GM18873 (cell line): ENCODE measurements around the gene CUZD1.

Source experiments
- ATAC-seq: cut with Tn5 transposase; IDR thresholded peaks from one replicate; pipeline ENCODE4 v1.9.1; 2021; ENCODE audit warnings: mild to moderate bottlenecking, moderate library complexity, moderate number of reproducible peaks; ENCODE audit not compliant: unreplicated experiment, low FRiP score

The CUZD1 gene

DNA sequence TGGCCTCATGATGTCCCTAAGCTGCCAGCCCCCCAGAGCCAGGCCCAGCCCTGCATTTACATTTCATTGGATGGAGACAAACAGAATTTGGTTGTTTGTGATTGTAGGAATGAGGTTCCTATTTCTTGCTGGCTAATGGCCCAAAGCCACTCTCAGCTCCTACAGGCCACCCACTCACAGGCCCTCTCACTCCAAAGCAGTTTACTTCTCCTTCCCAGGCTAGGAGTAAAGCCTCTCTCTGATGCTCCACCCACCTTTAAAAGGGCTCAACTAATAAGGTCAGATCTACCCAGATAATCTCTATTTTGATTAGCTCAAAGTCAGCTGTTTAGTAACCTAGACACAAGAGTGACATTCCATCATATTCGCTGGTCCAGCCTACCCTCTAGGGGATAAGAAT lies 11.2 kb upstream of the CUZD1 start:
- ATAC-seq: no peak

DNA sequence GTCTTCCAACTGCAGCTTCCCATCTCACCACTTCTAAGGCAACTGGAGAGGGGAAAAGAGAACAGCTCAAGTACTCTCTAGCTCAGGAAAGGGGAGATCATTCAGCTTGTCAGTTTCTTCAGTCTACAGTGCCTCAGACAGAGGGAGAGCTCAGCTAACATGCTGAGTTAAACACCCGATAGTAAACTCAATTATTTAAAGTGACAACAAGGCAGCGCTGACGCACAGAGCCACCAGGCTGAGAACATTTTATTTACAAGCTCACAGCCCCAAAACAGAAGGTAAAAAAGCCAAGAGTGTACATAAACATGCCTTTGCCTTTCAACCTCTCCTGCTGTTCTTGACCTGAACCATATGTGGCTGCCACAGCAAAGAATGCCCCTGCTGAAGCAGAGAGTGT lies 10.1 kb upstream of the CUZD1 start:
- no peak for ATAC-seq

DNA sequence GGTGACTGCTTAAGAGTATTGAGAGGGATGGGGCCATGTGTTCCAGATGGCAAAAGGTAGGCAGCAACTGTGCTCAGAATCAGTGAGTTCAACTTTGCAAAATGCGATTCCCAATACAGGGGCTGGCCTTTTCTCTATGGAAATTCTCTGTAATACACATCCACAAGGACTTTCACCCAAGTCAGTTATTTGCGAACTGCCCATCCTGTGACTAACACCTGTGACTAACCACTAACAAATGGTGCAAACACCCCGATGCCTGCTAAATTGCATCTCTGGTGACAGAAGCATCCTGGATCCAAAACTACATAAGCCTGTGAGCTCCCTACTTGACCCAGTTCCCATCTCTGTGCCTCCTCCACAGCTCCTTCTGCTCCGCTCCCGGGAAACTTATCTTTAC lies 9.0 kb upstream of the CUZD1 start:
- no peak for ATAC-seq

DNA sequence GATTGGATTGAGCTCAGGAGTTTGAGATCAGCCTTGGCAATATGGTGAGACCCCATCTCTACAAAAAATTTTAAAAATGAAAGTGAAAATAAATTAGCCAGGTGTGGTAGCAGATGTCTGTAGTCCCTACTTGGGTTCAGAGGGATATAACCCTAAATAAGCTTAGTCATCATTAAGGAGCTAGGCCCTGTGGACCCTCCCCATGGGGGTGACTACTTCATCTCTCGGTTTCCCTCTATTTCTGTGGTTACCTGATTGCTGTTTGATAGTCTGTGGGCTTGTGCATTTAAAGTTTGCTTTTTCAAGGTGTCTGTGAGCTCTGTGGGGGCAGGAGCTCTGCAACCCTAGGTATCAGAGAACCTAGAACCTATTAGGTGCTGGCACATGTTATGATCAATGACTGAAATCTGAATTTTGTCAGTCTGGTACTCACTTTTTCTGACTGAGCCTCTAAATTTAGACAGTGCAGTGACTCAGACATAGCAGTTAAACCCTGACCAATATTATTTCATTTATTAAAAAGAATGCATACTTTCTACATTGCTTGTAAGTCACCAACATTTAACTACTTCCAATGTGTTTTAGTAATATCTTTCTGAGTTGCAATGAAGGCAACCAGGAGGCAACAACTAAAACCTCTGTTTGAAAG lies 8.1 kb upstream of the CUZD1 start:
- no peak for ATAC-seq

DNA sequence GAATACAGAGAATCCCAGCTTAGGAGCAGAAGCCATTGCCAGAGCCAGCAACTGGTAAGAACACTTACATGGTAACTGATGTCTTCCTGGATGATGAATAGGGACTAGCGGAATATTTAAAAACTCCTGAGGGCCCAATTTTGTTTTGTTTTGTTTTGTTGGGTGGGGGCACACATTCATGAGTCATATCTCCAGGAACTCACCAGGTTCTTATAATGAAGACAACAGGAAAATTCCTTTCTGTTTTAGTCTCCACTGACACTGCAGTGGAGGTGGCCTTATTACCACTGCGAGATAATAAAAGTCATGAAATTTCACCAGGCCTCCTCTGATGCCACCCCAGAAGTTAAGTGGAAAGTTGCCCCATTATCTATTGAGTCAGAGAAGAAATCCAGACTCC lies 6.6 kb upstream of the CUZD1 start:
- ATAC-seq: no peak

DNA sequence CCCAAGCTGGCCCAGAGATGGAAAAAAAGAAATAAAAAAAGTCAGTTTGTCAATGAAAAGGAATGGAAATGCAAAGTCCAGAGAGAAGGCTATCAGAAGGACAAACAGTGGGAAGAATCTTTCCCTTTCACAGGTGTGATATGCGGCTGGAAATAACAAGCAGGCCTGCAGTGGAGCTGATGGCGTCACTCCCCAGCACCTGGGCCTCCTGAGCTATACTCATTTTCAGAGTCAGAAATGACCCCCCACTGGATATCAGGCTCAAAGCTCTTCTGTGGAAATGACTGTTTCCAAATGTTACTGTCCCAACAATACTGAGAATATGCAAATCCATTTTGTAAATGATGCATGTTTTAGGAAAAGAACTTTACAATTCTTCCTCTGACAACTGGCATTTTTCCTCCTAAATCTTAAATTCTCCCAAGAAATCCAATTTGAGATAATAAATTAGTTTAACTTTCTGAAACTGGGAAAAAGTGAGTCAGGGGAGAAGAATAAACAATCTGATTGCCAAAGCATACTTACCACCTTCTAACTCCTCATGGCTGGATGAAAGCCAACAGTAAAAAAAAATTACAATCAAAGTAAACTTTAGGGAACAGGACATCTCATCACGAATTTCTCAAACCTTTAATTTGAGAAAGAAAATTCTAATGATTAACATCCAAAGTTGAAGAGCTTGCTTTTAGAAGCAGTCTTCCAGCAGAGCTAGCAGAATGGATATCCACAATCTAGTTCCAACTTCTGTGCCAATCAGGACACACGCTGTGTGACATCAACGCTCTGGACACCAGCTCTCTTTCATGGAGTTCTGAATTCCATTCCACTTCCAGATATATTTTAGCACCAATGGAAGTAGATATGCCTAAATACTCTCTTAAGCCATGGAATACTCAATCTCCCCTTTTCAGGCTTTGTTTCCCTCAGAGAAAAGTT lies 5.3 kb upstream of the CUZD1 start:
- ATAC-seq: no peak

DNA sequence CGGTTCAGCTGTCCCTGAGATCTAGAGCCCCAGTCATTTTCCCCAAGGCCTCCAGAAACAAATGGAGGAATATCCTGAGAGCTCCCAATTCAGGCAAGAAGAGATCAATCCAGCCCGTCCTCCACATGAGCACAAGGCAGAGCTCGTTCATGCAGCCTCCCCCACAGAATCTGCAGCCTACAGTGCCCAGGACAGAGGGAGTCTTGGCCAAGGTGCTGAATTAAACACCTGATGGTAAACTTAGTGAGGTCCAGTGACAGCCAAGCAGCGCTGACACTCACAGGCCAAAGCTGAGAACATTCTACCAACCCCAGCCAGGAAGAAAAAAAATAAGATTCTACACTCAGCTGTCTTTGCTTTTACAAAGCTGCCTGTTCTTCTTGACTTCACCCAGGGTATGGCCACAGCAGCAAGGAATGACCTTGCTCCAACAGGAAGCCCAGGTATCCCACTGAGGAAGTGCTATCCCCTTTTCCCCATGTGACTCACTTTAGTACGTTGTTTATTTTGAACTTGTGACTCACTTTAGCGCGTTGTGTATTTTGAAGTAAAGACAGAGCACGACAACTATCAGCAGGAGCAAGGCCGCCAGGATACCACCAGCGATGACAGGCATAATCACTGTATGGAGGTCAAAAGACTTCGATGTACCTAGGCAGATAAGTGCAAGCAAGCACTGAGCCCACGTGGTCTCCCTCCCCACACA lies 4.4 kb upstream of the CUZD1 start:
- ATAC-seq: no peak

DNA sequence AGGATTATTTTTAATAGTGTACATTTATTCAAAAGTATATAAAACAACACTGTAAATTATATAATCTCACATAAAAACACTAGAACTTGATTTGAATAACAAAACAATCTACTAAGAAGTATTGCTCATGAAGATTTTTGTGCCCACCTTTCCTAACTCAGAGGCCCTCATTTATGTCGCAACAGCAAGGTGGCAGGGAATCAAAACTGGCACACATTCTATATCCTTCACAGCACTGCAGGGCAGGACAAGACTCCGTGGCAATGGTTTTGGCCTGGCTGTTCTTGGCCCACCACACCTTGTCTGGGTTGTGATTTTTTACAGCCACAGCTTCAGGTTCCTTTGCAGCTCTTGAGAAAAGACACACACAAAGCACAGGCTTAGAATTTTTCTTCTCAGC lies 3.4 kb upstream of the CUZD1 start:
- ATAC-seq: no peak

DNA sequence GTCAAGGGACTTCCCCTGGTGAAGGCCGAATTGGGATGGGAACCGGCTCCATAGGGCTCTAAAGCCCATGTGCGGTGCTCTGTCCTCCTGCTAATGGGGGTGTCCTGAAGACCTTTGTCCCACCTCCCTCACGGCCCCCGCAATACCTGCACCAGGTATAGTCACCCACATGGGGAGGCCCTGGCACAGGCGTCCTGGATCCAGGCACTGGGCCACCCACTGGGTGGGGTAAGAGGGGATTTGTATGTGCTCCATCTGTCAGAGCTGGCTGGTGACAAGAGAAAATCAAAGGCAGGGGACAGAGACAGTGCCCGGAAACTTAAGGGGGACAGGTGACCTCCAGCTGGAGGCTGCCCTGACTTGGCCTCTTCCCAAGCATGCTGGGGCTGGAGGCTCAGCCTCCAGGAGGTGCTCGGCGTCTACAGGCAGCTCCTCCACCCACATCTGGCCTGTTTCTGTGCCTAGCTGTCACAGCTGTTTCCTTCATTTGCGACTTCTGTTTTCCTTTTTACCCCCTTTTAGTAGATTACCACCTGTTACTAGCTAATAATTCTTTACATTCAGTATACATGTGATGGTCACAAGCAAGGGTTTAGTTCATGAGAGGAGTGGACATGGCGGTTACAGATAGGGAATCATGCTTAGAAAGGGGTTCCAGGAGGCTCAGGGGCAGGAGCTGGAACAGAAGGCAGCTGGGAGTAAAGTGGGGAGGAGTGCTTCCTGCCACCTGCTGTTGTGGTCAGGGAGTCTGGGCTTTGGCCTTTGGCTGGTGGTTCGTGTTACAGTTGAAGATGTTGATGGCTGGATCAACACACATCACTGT lies 2.3 kb upstream of the CUZD1 start:
- ATAC-seq: no peak

DNA sequence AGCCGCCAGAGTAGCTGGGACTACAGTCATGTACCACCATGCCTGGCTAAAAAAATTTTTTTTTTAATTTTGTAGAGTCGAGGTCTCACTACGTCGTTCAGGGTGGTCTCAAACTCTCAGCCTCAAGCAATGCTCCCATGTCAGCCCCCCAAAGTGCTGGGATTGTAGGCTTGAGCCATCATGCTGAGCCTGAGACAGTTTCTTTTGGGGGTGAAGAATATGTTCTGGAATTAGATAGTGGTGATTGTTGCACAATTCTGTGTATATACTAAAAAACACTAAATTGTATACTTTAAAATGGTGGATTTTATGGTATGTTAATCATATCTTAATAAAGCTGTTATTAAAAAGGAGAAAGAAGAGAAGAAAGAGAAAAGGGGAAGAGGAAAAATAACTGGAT lies 1.5 kb downstream of the CUZD1 start:
- ATAC-seq: no peak

DNA sequence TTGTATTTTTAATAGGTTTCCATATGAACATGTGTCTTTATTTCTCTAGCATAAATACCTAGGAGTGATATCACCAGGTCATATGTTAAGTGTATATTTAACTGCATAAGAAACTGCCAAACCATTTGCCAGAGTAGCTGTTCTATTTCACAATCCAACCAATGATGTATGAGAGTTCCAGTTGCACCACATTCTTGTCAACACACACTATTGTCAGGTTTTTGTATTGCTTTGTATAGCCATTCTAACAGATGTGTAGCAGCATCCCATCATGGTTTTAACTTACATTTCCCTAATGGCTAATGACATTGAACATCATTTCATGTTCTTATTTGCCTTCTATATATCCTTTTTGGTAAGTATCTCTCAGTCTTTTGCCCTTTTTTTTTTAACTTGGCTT lies 4.1 kb downstream of the CUZD1 start:
- ATAC-seq: no peak

DNA sequence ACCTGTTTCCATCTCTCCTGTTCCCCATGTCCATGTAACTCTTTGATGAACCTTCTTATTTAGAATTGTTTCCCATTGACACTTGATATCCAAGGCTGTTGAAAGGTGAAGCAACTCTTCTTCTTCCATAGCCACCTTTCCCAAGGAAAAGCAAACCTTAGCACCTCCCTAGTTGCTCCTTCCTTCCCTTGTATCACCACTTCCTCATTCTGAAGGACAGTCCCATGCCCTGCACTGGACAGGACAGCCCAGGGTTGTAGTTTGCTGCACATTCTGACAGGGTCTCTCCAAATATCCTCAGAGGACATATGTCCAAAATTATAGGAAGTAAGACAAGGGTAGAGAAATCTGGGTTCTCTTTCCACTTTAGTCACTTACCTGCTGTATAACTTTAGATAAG lies 6.2 kb downstream of the CUZD1 start:
- no peak for ATAC-seq

DNA sequence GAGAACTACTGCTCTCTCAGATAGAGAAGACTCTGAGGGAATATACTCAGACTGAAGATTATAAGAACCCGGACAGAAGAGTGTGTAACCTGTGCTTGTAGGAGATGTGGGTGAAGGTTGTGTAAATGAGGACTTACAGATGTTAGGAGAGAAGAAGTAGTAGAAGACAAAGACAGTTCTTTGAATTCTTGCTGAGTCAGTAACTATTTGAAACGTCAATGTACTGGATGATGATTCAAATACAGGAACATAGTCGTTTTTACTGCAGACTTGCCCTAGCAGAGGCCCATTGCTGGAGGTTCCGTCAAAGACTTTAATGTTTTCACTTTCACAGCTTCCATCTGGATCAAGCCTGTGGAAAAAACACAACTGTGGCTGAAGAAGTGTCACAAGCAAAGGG lies 6.8 kb downstream of the CUZD1 start:
- ATAC-seq: no peak

DNA sequence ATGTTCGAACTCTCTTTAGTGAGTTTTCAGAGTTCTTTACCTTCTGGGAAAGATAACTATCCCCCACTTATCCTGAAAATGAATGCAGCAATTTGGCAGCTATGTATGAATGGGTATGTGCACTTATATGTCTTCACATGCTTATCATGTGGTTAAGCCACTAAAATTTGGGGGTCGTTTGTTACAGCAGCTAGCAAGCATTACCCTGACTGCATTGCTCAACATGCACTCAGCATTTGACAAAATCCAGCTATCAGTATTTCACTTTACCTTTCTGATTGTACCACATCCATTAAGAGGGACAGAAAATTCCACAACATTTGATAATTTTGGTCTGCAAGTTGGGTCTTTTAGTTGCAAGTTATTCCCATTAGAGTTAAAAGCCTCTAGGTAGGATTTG lies 9.7 kb downstream of the CUZD1 start:
- no peak for ATAC-seq

DNA sequence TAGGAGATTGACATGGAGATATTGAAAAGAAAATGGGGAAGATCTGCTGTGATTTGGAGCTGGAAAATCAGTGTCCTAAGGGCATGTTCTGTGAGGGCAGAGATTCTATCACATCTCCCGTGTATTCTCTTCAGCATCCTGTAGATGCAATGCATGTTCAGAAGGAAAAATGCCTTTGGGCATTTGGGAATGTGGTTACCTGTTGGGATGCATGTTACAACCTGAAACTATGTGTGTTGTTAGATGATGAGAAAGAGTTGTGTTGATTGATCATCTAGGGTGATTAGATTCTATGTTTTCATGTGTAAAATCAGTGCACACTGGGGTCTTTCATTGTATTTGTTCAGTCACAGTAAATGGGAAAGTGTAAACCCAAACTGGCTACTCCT lies 14.7 kb downstream of the CUZD1 start:
- no peak for ATAC-seq

DNA sequence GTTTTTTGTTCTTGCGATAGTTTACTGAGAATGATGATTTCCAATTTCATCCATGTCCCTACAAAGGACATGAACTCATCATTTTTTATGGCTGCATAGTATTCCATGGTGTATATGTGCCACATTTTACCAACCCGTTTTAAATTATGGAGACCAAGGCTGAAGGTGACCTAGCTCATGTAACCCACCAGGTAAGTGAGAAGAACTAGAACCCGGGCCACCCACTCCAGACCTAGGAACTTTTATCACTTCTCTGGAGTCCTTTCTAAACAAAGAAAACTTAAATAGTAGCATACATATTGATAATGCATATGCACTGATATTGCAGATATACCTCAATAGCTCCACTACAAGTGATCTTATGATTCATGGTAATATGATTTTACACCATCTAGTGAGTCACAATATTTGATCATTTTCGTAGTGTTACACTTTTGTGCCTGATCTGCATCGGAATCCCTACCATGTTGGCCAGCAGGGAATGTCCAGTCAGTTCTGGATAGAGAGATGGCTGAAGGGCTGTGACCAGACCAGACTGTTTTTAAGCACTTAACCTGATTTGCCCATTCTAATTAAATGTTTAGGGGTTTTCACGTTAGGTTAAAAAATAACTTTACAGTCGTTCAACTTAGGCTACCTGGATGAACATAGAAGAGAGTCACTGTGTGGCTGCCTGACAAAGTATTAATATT lies 15.2 kb downstream of the CUZD1 start:
- ATAC-seq: no peak

DNA sequence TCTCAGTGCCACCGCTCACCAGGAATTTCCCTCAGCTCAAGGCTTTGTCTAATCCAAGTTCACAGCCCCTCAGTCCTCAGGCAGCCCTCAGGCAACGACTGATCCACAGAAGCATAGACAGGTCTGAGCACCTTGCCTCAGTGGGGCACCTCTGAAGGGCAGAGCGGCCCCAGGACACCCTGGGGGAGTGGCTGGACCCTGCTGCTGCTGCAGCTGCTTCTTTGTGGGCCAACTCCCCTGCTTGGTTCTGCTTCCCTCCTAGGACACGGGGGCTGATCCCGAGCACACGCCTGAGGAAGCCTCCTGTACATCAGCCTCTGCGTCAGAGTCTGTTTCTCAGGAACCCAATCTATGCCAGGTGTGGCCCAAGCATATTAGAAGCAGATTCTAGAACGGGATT lies 16.2 kb downstream of the CUZD1 start:
- ATAC-seq: no peak

DNA sequence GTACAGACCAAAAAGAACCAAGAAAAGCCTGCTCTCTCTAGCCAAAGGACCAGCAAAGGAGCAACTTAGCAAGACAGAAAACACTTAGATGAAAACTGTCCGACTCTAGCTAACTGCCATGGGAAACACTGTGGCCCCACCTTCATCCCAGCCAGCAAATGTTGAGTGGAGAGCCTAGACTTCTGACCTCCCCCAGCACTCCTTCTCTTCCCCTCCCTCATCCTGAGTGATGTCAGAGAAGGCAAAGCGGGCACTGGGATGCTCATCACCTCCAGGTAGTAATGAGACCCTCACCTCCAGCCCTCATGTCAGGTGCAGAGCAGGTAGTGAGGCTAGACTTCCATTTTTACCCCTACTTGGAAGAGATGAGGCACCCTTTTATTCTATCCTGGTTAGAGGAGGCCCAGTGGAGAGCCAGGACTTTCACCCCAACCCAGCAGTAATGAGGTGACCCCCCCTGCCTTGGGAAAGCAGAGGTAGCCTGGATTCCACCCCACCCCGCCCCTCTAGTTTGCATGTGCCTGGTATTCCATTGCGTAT lies 16.9 kb downstream of the CUZD1 start:
- no peak for ATAC-seq

DNA sequence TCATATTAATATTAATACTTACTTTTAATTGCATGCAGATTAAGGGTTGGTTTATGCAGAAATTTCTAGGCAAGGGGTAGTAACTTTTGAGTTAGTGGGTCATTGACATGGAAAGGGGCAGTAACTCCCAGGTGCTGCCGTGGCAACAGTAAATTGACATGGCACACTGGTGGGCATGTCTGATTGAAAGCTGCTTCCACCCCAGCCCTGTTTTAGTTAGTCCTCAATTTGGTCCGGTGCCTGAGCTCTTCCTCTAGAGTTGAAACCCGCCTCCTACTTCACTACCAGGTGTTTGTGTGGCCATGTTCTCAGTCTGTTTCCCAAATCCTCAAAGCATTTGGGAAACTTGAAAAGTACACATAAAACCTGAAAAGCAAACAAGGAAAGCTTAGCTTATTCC lies 18.4 kb downstream of the CUZD1 start:
- no peak for ATAC-seq
